Neural cell (in vitro differentiated cells): ENCODE results near the gene SLC6A18. TPM values are rescaled to one million over a fixed set of nuclear protein-coding genes. Genes with fewer than 3 reads are reported as not detected.

ENCODE experiments used
- H2AFZ ChIP-seq: fragments of 200-600, 300-800 bp; sonication (generic), shearing (Covaris generic); 2 replicates; pipeline ENCODE4 v1.6.0; 2014; ENCODE audit warnings: low read depth, mild to moderate bottlenecking, antibody characterized with exemption, low read length, moderate library complexity
- H3F3A ChIP-seq: fragments of 200-600 bp; shearing (Covaris generic); 2 replicates; pipeline ENCODE4 v1.6.1; 2016; ENCODE audit warnings: mild to moderate bottlenecking, moderate library complexity, mixed read lengths, antibody characterized with exemption, low read length; ENCODE audit not compliant: insufficient read depth, poor library complexity, severe bottlenecking
- H3K27ac ChIP-seq: fragments of 200-600, 300-800 bp; sonication (generic), shearing (Covaris generic); 2 replicates; pipeline ENCODE4 v1.5.1; 2014; ENCODE audit warnings: mild to moderate bottlenecking, low read length, moderate library complexity
- H3K27me3 ChIP-seq: fragments of 300-800, 200-600 bp; sonication (generic), shearing (Covaris generic); 2 replicates; pipeline ENCODE4 v1.6.0; 2014; ENCODE audit warnings: mild to moderate bottlenecking, low read depth, low read length, moderate library complexity; ENCODE audit not compliant: insufficient read depth
- H3K36me3 ChIP-seq: fragments of 300-800, 200-600 bp; sonication (generic), shearing (Covaris generic); 2 replicates; pipeline ENCODE4 v1.5.1; 2014; ENCODE audit warnings: mild to moderate bottlenecking, antibody characterized with exemption, low read length, moderate library complexity; ENCODE audit not compliant: insufficient read depth
- H3K4me2 ChIP-seq: fragments of 300-800, 200-600 bp; sonication (generic), shearing (Covaris generic); 2 replicates; pipeline ENCODE4 v1.6.0; 2014; ENCODE audit warnings: mild to moderate bottlenecking, low read length
- H3K4me3 ChIP-seq: fragments of 300-800, 200-600 bp; sonication (generic), shearing (Covaris generic); 2 replicates; pipeline ENCODE4 v1.5.1; 2014; ENCODE audit warnings: mild to moderate bottlenecking, low read length, moderate library complexity
- H3K79me2 ChIP-seq: fragments of 200-600 bp; shearing (Covaris generic); replicated peaks from 2 replicates; pipeline ENCODE4 v1.6.0; 2014; ENCODE audit warnings: mild to moderate bottlenecking, low read length, moderate library complexity; ENCODE audit not compliant: insufficient read depth
- H3K9ac ChIP-seq: fragments of 300-800, 200-600 bp; sonication (generic), shearing (Covaris generic); 2 replicates; pipeline ENCODE4 v1.6.1; 2016; ENCODE audit warnings: mild to moderate bottlenecking, low read length, mixed read lengths
- H3K9me2 ChIP-seq: fragments of 200-600 bp; shearing (Covaris generic); 2 replicates; pipeline ENCODE4 v1.6.1; 2016; ENCODE audit warnings: mild to moderate bottlenecking, low read length, mixed read lengths; ENCODE audit not compliant: insufficient read depth
- H3K9me3 ChIP-seq: fragments of 200-600, 300-800 bp; sonication (generic), shearing (Covaris generic); 2 replicates; pipeline ENCODE4 v1.6.1; 2016; ENCODE audit warnings: mild to moderate bottlenecking, mixed run types, low read length, moderate library complexity, mixed read lengths
- H4K20me1 ChIP-seq: fragments of 200-600 bp; shearing (Covaris generic); 2 replicates; pipeline ENCODE4 v1.6.1; 2016; ENCODE audit warnings: mild to moderate bottlenecking, mixed run types; ENCODE audit not compliant: insufficient read depth
- CTCF ChIP-seq: fragments of 450-650 bp; IDR thresholded peaks from 2 replicates; pipeline ENCODE4 v1.5.1; 2014; ENCODE audit warnings: antibody characterized with exemption, mild to moderate bottlenecking, moderate library complexity; ENCODE audit not compliant: poor library complexity, severe bottlenecking
- EP300 ChIP-seq: fragments of 450-650 bp; conservative IDR thresholded peaks from 2 replicates; pipeline ENCODE4 v1.6.1; 2014; ENCODE audit warnings: antibody characterized with exemption, mild to moderate bottlenecking, moderate library complexity; ENCODE audit not compliant: poor library complexity, severe bottlenecking
- EZH2 ChIP-seq: fragments of 200-600, 300-800 bp; shearing (Covaris generic), sonication (generic); IDR thresholded peaks from 2 replicates; pipeline ENCODE4 v1.6.1; 2014; ENCODE audit warnings: antibody characterized with exemption, low read length, borderline replicate concordance, mild to moderate bottlenecking; ENCODE audit not compliant: insufficient read depth, poor library complexity, severe bottlenecking
- MXI1 ChIP-seq: fragments of 450-650 bp; conservative IDR thresholded peaks from 2 replicates; pipeline ENCODE4 v1.6.1; 2014; ENCODE audit warnings: antibody characterized with exemption, mild to moderate bottlenecking; ENCODE audit not compliant: poor library complexity, severe bottlenecking
- POLR2AphosphoS5 ChIP-seq: IDR thresholded peaks from 2 replicates; pipeline ENCODE4 v1.6.1; 2012
- RAD21 ChIP-seq: fragments of 450-650 bp; conservative IDR thresholded peaks from 2 replicates; pipeline ENCODE4 v1.6.1; 2014; ENCODE audit warnings: antibody characterized with exemption, mild to moderate bottlenecking, moderate library complexity
- REST ChIP-seq: IDR thresholded peaks from 2 replicates; pipeline ENCODE4 v1.6.1; 2012; ENCODE audit warnings: borderline replicate concordance
- SMC3 ChIP-seq: fragments of 450-650 bp; conservative IDR thresholded peaks from 2 replicates; pipeline ENCODE4 v1.6.1; 2014; ENCODE audit warnings: antibody characterized with exemption, mild to moderate bottlenecking, moderate library complexity; ENCODE audit not compliant: poor library complexity
- TAF1 ChIP-seq: IDR thresholded peaks from 2 replicates; pipeline ENCODE4 v1.6.1; 2012; ENCODE audit warnings: low read depth
- polyA plus RNA-seq: library from polyadenylated mRNA; depleted of rRNA; stranded (reverse); fragments of >200 nt; gene quantifications from 2 replicates; pipeline ENCODE4 v1.2.3, GENCODE V29; 2014

Gene SLC6A18
- polyA plus RNA-seq, 1 donor from 2014 or later = not detected

GRCh38 chr5:1211701-1212100 is 13.5 kb upstream of the SLC6A18 start:
- Histone ChIP-seq H3K9me2 (no peaks in the 10 kb centered on the region), H3K36me3 (no peaks in the 10 kb centered on the region), H4K20me1 (no peaks in the 10 kb centered on the region), H3K4me3 (no peak overlapping the region), H3F3A (no peaks in the 10 kb centered on the region), H3K27me3 (no peaks in the 10 kb centered on the region), H2AFZ (no peak overlapping the region), H3K4me2 (no peak overlapping the region), H3K9ac (no peak overlapping the region), H3K9me3 (no peaks in the 10 kb centered on the region), H3K27ac (no peak overlapping the region), H3K79me2 (no peaks in the 10 kb centered on the region)
- no peak for TF ChIP-seq MXI1
- no peak for TF ChIP-seq EZH2
- no peak for TF ChIP-seq RAD21
- TF ChIP-seq EP300 = no peak
- no peak for TF ChIP-seq POLR2AphosphoS5
- TF ChIP-seq TAF1 = no peak

- Histone ChIP-seq H3K36me3 (no peaks in the 10 kb centered on the region), H3F3A (no peaks in the 10 kb centered on the region), H3K27me3 (no peaks in the 10 kb centered on the region), H3K9me2 (no peaks in the 10 kb centered on the region), H3K9me3 (no peaks in the 10 kb centered on the region), H3K4me2 (no peak overlapping the region), H3K9ac (no peak overlapping the region), H3K4me3 (no peak overlapping the region), H3K27ac (no peak overlapping the region), H3K79me2 (no peaks in the 10 kb centered on the region), H2AFZ (no peak overlapping the region), H4K20me1 (no peaks in the 10 kb centered on the region)
- TF ChIP-seq RAD21 (no peak), POLR2AphosphoS5 (no peak), EP300 (no peak), MXI1 (no peak), TAF1 (no peak), CTCF (no peak), REST (no peak), EZH2 (no peak), SMC3 (no peak)
These were observed 12.9 kb upstream of the SLC6A18 start for GRCh38 chr5:1212271-1212670.

- Histone ChIP-seq H3K4me3 (no peak overlapping the region), H3K27me3 (no peaks in the 10 kb centered on the region), H4K20me1 (no peaks in the 10 kb centered on the region), H3F3A (no peaks in the 10 kb centered on the region), H3K9me3 (no peaks in the 10 kb centered on the region), H3K79me2 (no peaks in the 10 kb centered on the region), H2AFZ (no peak overlapping the region), H3K4me2 (no peak overlapping the region), H3K9ac (no peak overlapping the region), H3K9me2 (no peaks in the 10 kb centered on the region), H3K36me3 (no peaks in the 10 kb centered on the region), H3K27ac (no peak overlapping the region)
- no peak for TF ChIP-seq EZH2
- TF ChIP-seq CTCF = no peak
- TF ChIP-seq EP300 = no peak
These were observed 12.3 kb upstream of the SLC6A18 start for GRCh38 chr5:1212881-1213280.
